GM21367 (cell line): ENCODE data around the gene TPI1.

Experiments
- ATAC-seq: cut with Tn5 transposase; IDR thresholded peaks from one replicate; pipeline ENCODE4 v1.9.1; 2021; ENCODE audit not compliant: unreplicated experiment

The TPI1 gene

GRCh38 chr12:6916426-6917200 lies 49.3 kb downstream of the TPI1 start:
- ATAC-seq: no peak

DNA sequence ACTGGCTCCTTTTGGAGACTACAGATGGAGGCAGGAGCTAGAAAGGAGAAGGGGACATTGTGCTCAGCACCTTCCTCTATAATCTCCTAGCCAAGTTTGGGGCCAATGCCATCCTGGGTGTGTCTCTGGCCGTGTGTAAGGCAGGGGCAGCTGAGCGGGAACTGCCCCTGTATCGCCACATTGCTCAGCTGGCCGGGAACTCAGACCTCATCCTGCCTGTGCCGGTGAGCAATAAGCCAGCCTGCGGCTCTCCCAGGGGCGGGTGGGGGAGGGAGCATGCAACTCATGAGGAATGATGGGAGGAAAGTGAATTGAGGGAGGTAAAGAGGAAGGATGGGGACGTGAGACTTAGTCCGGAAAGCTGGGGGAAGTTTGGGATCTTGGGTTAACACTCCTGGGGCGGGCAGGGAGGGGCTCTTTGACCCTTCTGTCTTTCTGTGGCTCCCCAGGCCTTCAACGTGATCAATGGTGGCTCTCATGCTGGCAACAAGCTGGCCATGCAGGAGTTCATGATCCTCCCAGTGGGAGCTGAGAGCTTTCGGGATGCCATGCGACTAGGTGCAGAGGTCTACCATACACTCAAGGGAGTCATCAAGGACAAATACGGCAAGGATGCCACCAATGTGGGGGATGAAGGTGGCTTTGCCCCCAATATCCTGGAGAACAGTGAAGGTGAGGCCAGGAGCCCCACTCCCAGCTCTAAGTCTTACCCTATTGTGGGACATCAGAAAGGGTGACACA lies 50.3 kb downstream of the TPI1 start:
- ATAC-seq: no peak

DNA sequence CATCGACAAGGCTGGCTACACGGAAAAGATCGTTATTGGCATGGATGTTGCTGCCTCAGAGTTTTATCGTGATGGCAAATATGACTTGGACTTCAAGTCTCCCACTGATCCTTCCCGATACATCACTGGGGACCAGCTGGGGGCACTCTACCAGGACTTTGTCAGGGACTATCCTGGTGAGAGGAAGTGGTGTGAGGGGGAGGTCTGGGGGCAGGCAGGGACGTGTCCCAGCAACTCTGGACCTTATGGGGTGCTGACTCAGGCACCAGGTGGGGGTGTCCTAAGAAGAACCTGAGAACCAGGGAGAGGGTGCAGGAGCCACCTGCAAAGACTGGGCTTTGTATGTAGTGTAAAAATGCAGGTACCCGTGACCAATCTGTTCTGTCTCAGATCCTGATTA lies 52.3 kb downstream of the TPI1 start:
- ATAC-seq: no peak
